Fibroblast of lung (primary cell): ENCODE results near the gene C4orf46. TPM values are rescaled to one million over a fixed set of nuclear protein-coding genes. Genes with fewer than 3 reads are reported as not detected.

Experiments used
- DNase-seq, 2 donors: peaks; one replicate each; pipeline versions ENCODE4 v3.0.0 to v3.0.0-alpha.2; 2010; ENCODE audit warnings: low read depth in 2 of 2
- H2AFZ ChIP-seq: 2 replicates; pipeline ENCODE4 v1.5.1; 2012; ENCODE audit warnings: low read length, control low read depth, inconsistent platforms
- H3K27ac ChIP-seq: 2 replicates; pipeline ENCODE4 v1.5.1; 2011; ENCODE audit warnings: low read length, control low read depth; ENCODE audit not compliant: insufficient read depth
- H3K27me3 ChIP-seq: 2 replicates; pipeline ENCODE4 v1.5.1; 2011; ENCODE audit warnings: mild to moderate bottlenecking, low read length; ENCODE audit not compliant: control insufficient read depth, insufficient read depth
- H3K36me3 ChIP-seq: 2 replicates; pipeline ENCODE4 v1.5.1; 2011; ENCODE audit warnings: low read length; ENCODE audit not compliant: control insufficient read depth, insufficient read depth
- H3K4me1 ChIP-seq: 2 replicates; pipeline ENCODE4 v1.5.1; 2011; ENCODE audit warnings: low read length; ENCODE audit not compliant: control insufficient read depth, insufficient read depth; ENCODE audit errors: extremely low read depth
- H3K4me2 ChIP-seq: 2 replicates; pipeline ENCODE4 v1.5.1; 2011; ENCODE audit warnings: low read length, control low read depth; ENCODE audit not compliant: insufficient read depth; ENCODE audit errors: extremely low read depth
- H3K4me3 ChIP-seq, 4 experiments: fragments of 200-600 bp in 1 of 4; sonication (generic) in 1 of 4; replicated peaks in 1 of 4; 2 replicates each; pipeline ENCODE4 v1.5.1; 2011 to 2016; ENCODE audit warnings: low read length in 4 of 4, low read depth in 3 of 4, mild to moderate bottlenecking in 3 of 4, control low read depth in 2 of 4, inconsistent platforms in 1 of 4, mixed read lengths in 1 of 4; ENCODE audit not compliant: insufficient read depth in 1 of 4; ENCODE audit errors: control extremely low read depth in 1 of 4
- H3K79me2 ChIP-seq: 2 replicates; pipeline ENCODE4 v1.5.1; 2012; ENCODE audit warnings: mild to moderate bottlenecking, low read length, inconsistent platforms; ENCODE audit not compliant: control insufficient read depth, insufficient read depth
- H3K9ac ChIP-seq: 2 replicates; pipeline ENCODE4 v1.5.1; 2011; ENCODE audit warnings: mild to moderate bottlenecking, low read length, control low read depth; ENCODE audit not compliant: insufficient read depth
- H3K9me3 ChIP-seq: 2 replicates; pipeline ENCODE4 v1.5.1; 2012; ENCODE audit warnings: low read depth, low read length; ENCODE audit not compliant: control insufficient read depth, insufficient read depth
- H4K20me1 ChIP-seq: 2 replicates; pipeline ENCODE4 v1.5.1; 2011; ENCODE audit warnings: low read length; ENCODE audit not compliant: control insufficient read depth, insufficient read depth; ENCODE audit errors: extremely low read depth
- EZH2 ChIP-seq: IDR thresholded peaks from 2 replicates; pipeline ENCODE4 v1.5.1; 2012; ENCODE audit warnings: low read length, control low read depth, mild to moderate bottlenecking; ENCODE audit errors: missing control alignments
- polyA plus RNA-seq, 2 donors: library from polyadenylated mRNA; depleted of rRNA in 1 of 2; stranded (reverse) in 1 of 2; unstranded in 1 of 2; fragments of >200 nt; gene quantifications; 2 replicates each; pipeline ENCODE4 v1.2.1, GENCODE V29; 2011 to 2012; ENCODE audit warnings: missing spikeins in 1 of 2
- total RNA-seq: library from RNA; depleted of rRNA; stranded (reverse); fragments of >200 nt; gene quantifications from 2 replicates; pipeline ENCODE4 v1.2.1, GENCODE V29; 2014
- TF ChIP-seq, protein P1 (sequence below), 2 donors: IDR thresholded peaks in 1 of 2; conservative IDR thresholded peaks in 1 of 2; 1 replicate in 1 of 2; 2 replicates in 1 of 2; pipeline ENCODE4 v1.5.1; 2011 to 2012; ENCODE audit warnings: low read length in 2 of 2, control low read depth in 1 of 2, inconsistent platforms in 1 of 2, low read depth in 1 of 2, mild to moderate bottlenecking in 1 of 2

Gene C4orf46
- total and polyA plus RNA-seq, 2 donors (not counting 1 experiment from before 2014, with no cell fraction given): 11.2 to 11.8 TPM

- Histone ChIP-seq H3K4me2 (no peak overlapping the region), H3K27me3 (no peaks in the 10 kb centered on the region), H2AFZ (no peak overlapping the region), H3K4me1 (no peaks in the 10 kb centered on the region), H4K20me1 (no peaks in the 10 kb centered on the region), H3K9ac (no peak overlapping the region), H3K79me2 (no peaks in the 10 kb centered on the region), H3K36me3 (no peaks in the 10 kb centered on the region), H3K9me3 (no peaks in the 10 kb centered on the region), H3K4me3 (no peak overlapping the region), H3K27ac (no peak overlapping the region)
- no peak for DNase-seq
- no peak for TF ChIP-seq EZH2
- TF ChIP-seq, protein P1, sequence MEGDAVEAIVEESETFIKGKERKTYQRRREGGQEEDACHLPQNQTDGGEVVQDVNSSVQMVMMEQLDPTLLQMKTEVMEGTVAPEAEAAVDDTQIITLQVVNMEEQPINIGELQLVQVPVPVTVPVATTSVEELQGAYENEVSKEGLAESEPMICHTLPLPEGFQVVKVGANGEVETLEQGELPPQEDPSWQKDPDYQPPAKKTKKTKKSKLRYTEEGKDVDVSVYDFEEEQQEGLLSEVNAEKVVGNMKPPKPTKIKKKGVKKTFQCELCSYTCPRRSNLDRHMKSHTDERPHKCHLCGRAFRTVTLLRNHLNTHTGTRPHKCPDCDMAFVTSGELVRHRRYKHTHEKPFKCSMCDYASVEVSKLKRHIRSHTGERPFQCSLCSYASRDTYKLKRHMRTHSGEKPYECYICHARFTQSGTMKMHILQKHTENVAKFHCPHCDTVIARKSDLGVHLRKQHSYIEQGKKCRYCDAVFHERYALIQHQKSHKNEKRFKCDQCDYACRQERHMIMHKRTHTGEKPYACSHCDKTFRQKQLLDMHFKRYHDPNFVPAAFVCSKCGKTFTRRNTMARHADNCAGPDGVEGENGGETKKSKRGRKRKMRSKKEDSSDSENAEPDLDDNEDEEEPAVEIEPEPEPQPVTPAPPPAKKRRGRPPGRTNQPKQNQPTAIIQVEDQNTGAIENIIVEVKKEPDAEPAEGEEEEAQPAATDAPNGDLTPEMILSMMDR (conservative IDR thresholded peaks at IDR 0.05 in 1 of 2, IDR thresholded peaks at IDR 0.05 in 1 of 2; ENCODE audit: low read depth in 1 of 2, low read length in 2 of 2): no peak
Measured at GRCh38 chr4:158682066-158682465, 10.4 kb upstream of the C4orf46 start.

- H3K9ac ChIP-seq: no peak overlapping the region
- no peak overlapping the region for H3K27ac ChIP-seq
- no peaks in the 10 kb centered on the region for H3K36me3 ChIP-seq
- TF ChIP-seq, protein P1 (conservative IDR thresholded peaks at IDR 0.05 in 1 of 2, IDR thresholded peaks at IDR 0.05 in 1 of 2; ENCODE audit: low read depth in 1 of 2, low read length in 2 of 2): no peak
- TF ChIP-seq EZH2: no peak
- H3K27me3 ChIP-seq: no peaks in the 10 kb centered on the region
- H3K79me2 ChIP-seq: no peaks in the 10 kb centered on the region
- H3K4me3 ChIP-seq: no peak overlapping the region
- no peaks in the 10 kb centered on the region for H3K4me1 ChIP-seq
- no peak overlapping the region for H3K4me2 ChIP-seq
- H3K9me3 ChIP-seq: no peaks in the 10 kb centered on the region
- no peak overlapping the region for H2AFZ ChIP-seq
- no peak for DNase-seq
- no peaks in the 10 kb centered on the region for H4K20me1 ChIP-seq
Measured at GRCh38 chr4:158681629-158682028, 9.9 kb upstream of the C4orf46 start.

DNA sequence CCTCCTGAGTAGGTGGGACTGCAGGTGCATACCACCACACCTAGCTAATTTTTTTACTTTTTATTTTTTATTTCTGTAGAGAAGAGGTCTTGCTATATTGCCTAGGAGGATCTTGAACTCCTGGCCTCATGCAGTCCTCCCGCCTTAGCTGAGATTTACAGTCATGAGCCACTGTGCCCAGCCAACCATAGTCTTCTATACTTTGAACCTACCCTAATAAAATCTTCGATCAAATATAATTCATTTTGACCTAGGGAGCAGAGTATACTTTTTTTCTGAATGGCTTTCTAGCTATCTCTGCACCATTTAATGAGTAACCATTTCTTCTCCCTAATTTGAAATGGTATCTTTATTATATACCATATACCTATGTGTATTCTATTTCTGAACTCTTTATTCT is 7.1 kb upstream of the C4orf46 start:
- no peaks in the 10 kb centered on the region for H3K9me3 ChIP-seq
- no peaks in the 10 kb centered on the region for H3K36me3 ChIP-seq
- no peak overlapping the region for H3K4me3 ChIP-seq
- no peaks in the 10 kb centered on the region for H4K20me1 ChIP-seq
- H3K27me3 ChIP-seq: no peaks in the 10 kb centered on the region
- no peak for TF ChIP-seq EZH2
- TF ChIP-seq, protein P1 (conservative IDR thresholded peaks at IDR 0.05 in 1 of 2, IDR thresholded peaks at IDR 0.05 in 1 of 2; ENCODE audit: low read depth in 1 of 2, low read length in 2 of 2): no peak
- no peak for DNase-seq
- no peak overlapping the region for H2AFZ ChIP-seq
- H3K79me2 ChIP-seq: no peaks in the 10 kb centered on the region
- no peak overlapping the region for H3K4me2 ChIP-seq
- no peaks in the 10 kb centered on the region for H3K4me1 ChIP-seq
- H3K9ac ChIP-seq: no peak overlapping the region
- H3K27ac ChIP-seq: no peak overlapping the region
